ENCODE data around the gene TGFBRAP1.

Gene TGFBRAP1

DNA sequence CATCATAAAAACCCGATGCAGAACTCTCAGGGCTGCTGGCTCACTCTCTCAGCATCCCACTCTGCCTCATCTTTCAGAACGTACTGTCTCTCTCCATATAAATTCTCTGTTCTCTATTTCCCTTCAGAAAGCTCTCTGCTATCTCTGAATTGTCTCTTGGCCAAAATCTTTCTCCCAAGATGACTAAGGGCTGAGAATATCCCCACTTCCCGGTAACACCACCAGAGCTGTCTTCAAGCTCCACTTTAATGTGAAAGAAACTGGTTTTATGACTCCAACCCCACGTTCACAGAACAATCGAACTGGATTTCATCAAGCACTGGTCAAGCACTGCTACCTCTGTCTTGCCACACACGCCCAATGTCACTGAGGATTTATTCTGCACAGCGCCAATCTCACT lies 22.4 kb downstream of the TGFBRAP1 start:
- DNase-seq (ENCODE audit: extremely low read depth, low read depth): no peak
- H3K4me3 ChIP-seq (replicated peaks; ENCODE audit: low read depth, low read length): no peak overlapping the region
- TF ChIP-seq, protein P1, sequence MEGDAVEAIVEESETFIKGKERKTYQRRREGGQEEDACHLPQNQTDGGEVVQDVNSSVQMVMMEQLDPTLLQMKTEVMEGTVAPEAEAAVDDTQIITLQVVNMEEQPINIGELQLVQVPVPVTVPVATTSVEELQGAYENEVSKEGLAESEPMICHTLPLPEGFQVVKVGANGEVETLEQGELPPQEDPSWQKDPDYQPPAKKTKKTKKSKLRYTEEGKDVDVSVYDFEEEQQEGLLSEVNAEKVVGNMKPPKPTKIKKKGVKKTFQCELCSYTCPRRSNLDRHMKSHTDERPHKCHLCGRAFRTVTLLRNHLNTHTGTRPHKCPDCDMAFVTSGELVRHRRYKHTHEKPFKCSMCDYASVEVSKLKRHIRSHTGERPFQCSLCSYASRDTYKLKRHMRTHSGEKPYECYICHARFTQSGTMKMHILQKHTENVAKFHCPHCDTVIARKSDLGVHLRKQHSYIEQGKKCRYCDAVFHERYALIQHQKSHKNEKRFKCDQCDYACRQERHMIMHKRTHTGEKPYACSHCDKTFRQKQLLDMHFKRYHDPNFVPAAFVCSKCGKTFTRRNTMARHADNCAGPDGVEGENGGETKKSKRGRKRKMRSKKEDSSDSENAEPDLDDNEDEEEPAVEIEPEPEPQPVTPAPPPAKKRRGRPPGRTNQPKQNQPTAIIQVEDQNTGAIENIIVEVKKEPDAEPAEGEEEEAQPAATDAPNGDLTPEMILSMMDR (IDR thresholded peaks at IDR 0.05; ENCODE audit: low read depth, low read length, missing control alignments): no peak

- H3K4me3 ChIP-seq (replicated peaks; ENCODE audit: low read depth, low read length): no peak overlapping the region
- DNase-seq (ENCODE audit: extremely low read depth, low read depth): no peak
- TF ChIP-seq, protein P1 (IDR thresholded peaks at IDR 0.05; ENCODE audit: low read depth, low read length, missing control alignments): no peak
Measured at GRCh38 chr2:105301646-105302045, 27.9 kb downstream of the TGFBRAP1 start.

GRCh38 chr2:105299290-105299689 lies 30.2 kb downstream of the TGFBRAP1 start:
- no peak overlapping the region for H3K4me3 ChIP-seq (replicated peaks; ENCODE audit: low read depth, low read length)
- TF ChIP-seq, protein P1 (IDR thresholded peaks at IDR 0.05; ENCODE audit: low read depth, low read length, missing control alignments): no peak
- DNase-seq (ENCODE audit: extremely low read depth, low read depth): no peak

GRCh38 chr2:105298017-105298416 lies 31.5 kb downstream of the TGFBRAP1 start:
- TF ChIP-seq, protein P1 (IDR thresholded peaks at IDR 0.05; ENCODE audit: low read depth, low read length, missing control alignments): no peak
- DNase-seq (ENCODE audit: extremely low read depth, low read depth): no peak
- no peak overlapping the region for H3K4me3 ChIP-seq (replicated peaks; ENCODE audit: low read depth, low read length)

GRCh38 chr2:105297216-105297615 lies 32.3 kb downstream of the TGFBRAP1 start:
- TF ChIP-seq, protein P1 (IDR thresholded peaks at IDR 0.05; ENCODE audit: low read depth, low read length, missing control alignments): no peak
- DNase-seq (ENCODE audit: extremely low read depth, low read depth): no peak
- H3K4me3 ChIP-seq (replicated peaks; ENCODE audit: low read depth, low read length): no peak overlapping the region

- no peak overlapping the region for H3K4me3 ChIP-seq (replicated peaks; ENCODE audit: low read depth, low read length)
- TF ChIP-seq, protein P1 (IDR thresholded peaks at IDR 0.05; ENCODE audit: low read depth, low read length, missing control alignments): no peak
- DNase-seq (ENCODE audit: extremely low read depth, low read depth): no peak
Measured at GRCh38 chr2:105296017-105296611, 33.4 kb downstream of the TGFBRAP1 start.
